Measurements from ENCODE around the gene RNASE4. TPM values are rescaled to one million over a fixed set of nuclear protein-coding genes. Genes with fewer than 3 reads are reported as not detected.

RNASE4 gene
- total RNA-seq, 2 donors from 2014 or later, result 71.6 to 150 TPM

- TF ChIP-seq CTCF (IDR thresholded peaks at IDR 0.05) (no peak), POLR2AphosphoS5 (IDR thresholded peaks at IDR 0.05) (no peak), POLR2A (IDR thresholded peaks at IDR 0.05) (no peak)
- Histone ChIP-seq H3K9me3 (no peaks in the 10 kb centered on the region), H3K4me1 (replicated peaks) (no peaks in the 10 kb centered on the region), H3K36me3 (no peaks in the 10 kb centered on the region), H3K27ac (no peak overlapping the region), H3K4me3 (no peak overlapping the region), H3K27me3 (replicated peaks; ENCODE audit: insufficient read depth) (no peaks in the 10 kb centered on the region)
- intact Hi-C loops (cut with DNase I), result no loop called here
- WGBS, result 80% methylated on average over 2 of the region's 2 CpGs
- DNase-seq (ENCODE audit: low spot score), result no peak
Measured at GRCh38 chr14:20667957-20668356, 16.4 kb upstream of the RNASE4 start.

GRCh38 chr14:20668969-20669368 lies 15.4 kb upstream of the RNASE4 start:
- Histone ChIP-seq H3K27ac (no peak overlapping the region), H3K4me3 (no peak overlapping the region), H3K36me3 (no peaks in the 10 kb centered on the region), H3K4me1 (replicated peaks) (no peaks in the 10 kb centered on the region), H3K9me3 (no peaks in the 10 kb centered on the region), H3K27me3 (replicated peaks; ENCODE audit: insufficient read depth) (no peaks in the 10 kb centered on the region)
- WGBS, result 81% methylated on average over 2 of the region's 2 CpGs
- DNase-seq (ENCODE audit: low spot score), result no peak
- intact Hi-C loops (cut with DNase I), result no loop called here
- TF ChIP-seq POLR2AphosphoS5 (IDR thresholded peaks at IDR 0.05) (no peak), POLR2A (IDR thresholded peaks at IDR 0.05) (no peak), CTCF (IDR thresholded peaks at IDR 0.05) (no peak)

GRCh38 chr14:20671597-20672283 lies 12.6 kb upstream of the RNASE4 start:
- Histone ChIP-seq H3K4me3 (no peak overlapping the region), H3K36me3 (no peaks in the 10 kb centered on the region), H3K4me1 (replicated peaks) (no peaks in the 10 kb centered on the region), H3K27ac (peak overlapping the region; percentile 18 to 50), H3K27me3 (replicated peaks; ENCODE audit: insufficient read depth) (no peaks in the 10 kb centered on the region), H3K9me3 (no peaks in the 10 kb centered on the region)
- 27% methylated on average over 4 of the region's 4 CpGs for WGBS
- TF ChIP-seq POLR2A (IDR thresholded peaks at IDR 0.05) (no peak), POLR2AphosphoS5 (IDR thresholded peaks at IDR 0.05) (peak; percentile 65)
- DNase-seq (ENCODE audit: low spot score), result peak; percentile 60
- intact Hi-C loops (cut with DNase I), result no loop called here

GRCh38 chr14:20675669-20676068 lies 8.7 kb upstream of the RNASE4 start:
- Histone ChIP-seq H3K27me3 (replicated peaks; ENCODE audit: insufficient read depth) (no peaks in the 10 kb centered on the region), H3K4me3 (no peak overlapping the region), H3K4me1 (replicated peaks) (no peaks in the 10 kb centered on the region), H3K9me3 (no peaks in the 10 kb centered on the region), H3K36me3 (no peaks in the 10 kb centered on the region), H3K27ac (no peak overlapping the region)
- intact Hi-C loops (cut with DNase I), result no loop called here
- 83% methylated on average over 2 of the region's 2 CpGs for WGBS
- DNase-seq (ENCODE audit: low spot score), result no peak
- no peak for TF ChIP-seq POLR2AphosphoS5 (IDR thresholded peaks at IDR 0.05)
- no peak for TF ChIP-seq POLR2A (IDR thresholded peaks at IDR 0.05)
- TF ChIP-seq CTCF (IDR thresholded peaks at IDR 0.05), result no peak

- 88% methylated on average over 2 of the region's 2 CpGs for WGBS
- no peak overlapping the region for H3K27ac ChIP-seq
- H3K9me3 ChIP-seq, result no peaks in the 10 kb centered on the region
- intact Hi-C loops (cut with DNase I), result no loop called here
- H3K4me3 ChIP-seq, result no peak overlapping the region
- DNase-seq (ENCODE audit: low spot score), result no peak
- H3K4me1 ChIP-seq (replicated peaks), result no peaks in the 10 kb centered on the region
- no peaks in the 10 kb centered on the region for H3K27me3 ChIP-seq (replicated peaks; ENCODE audit: insufficient read depth)
- H3K36me3 ChIP-seq, result no peaks in the 10 kb centered on the region
- TF ChIP-seq CTCF (IDR thresholded peaks at IDR 0.05), result no peak
- TF ChIP-seq POLR2A (IDR thresholded peaks at IDR 0.05), result no peak
- no peak for TF ChIP-seq POLR2AphosphoS5 (IDR thresholded peaks at IDR 0.05)
Measured at GRCh38 chr14:20676072-20676471, 8.3 kb upstream of the RNASE4 start.

All from prostate gland (tissue), 2 donors.